Natural killer cell treated with Interleukin-12 subunit alpha and Interleukin-12 subunit beta and Interleukin-15 and Interleukin-18, amount 100 ng/mL, for 72 hours (primary cell): Measurements from ENCODE around the gene TLK2. TPM values are rescaled to one million over a fixed set of nuclear protein-coding genes. Genes with fewer than 3 reads are reported as not detected.
A peak's percentile ranks its signal among the peaks of the same experiment; 100 is the strongest.
"Not testable (repeated sequence)": the region's sequence is repeated elsewhere in the genome, so short reads cannot be mapped to it uniquely, and the experiment has no call there.

ENCODE experiments used
- ATAC-seq, 2 donors: fragments of 150-1000 bp; cut with Tn5 transposase in 1 of 2; sonication (Bioruptor Pico), chemical (Tn5 transposase) in 1 of 2; 2 replicates each; pipeline ENCODE4 v1.10.0; 2021
- DNase-seq: peaks from one replicate; pipeline ENCODE4 v3.0.0; 2022; ENCODE audit warnings: low spot score
- H3K27ac Mint-ChIP-seq, 2 donors: 1 replicate in 1 of 2; 2 replicates in 1 of 2; pipeline ENCODE4 v1.8.0; 2022; ENCODE audit warnings: mixed read lengths in 2 of 2, mild to moderate bottlenecking in 1 of 2, moderate library complexity in 1 of 2
- H3K27me3 Mint-ChIP-seq, 2 donors: 1 replicate in 1 of 2; 2 replicates in 1 of 2; pipeline ENCODE4 v1.8.0; 2022; ENCODE audit warnings: mixed read lengths in 2 of 2
- H3K36me3 Mint-ChIP-seq: one replicate; pipeline ENCODE4 v1.8.0; 2022; ENCODE audit warnings: mixed read lengths
- H3K4me1 Mint-ChIP-seq, 2 donors: 1 replicate in 1 of 2; 2 replicates in 1 of 2; pipeline ENCODE4 v1.8.0; 2022; ENCODE audit warnings: low read depth in 2 of 2, mixed read lengths in 2 of 2, mild to moderate bottlenecking in 1 of 2
- H3K4me3 Mint-ChIP-seq: one replicate; pipeline ENCODE4 v1.8.0; 2022; ENCODE audit warnings: mixed read lengths
- H3K9me3 Mint-ChIP-seq: 2 replicates; pipeline ENCODE4 v1.8.0; 2022; ENCODE audit warnings: mixed read lengths
- total RNA-seq, 2 donors: library from RNA; stranded (reverse); gene quantifications; one replicate each; pipeline ENCODE4 v1.2.3, GENCODE V29; 2022

The TLK2 gene
- total RNA-seq, 2 donors from 2014 or later: 51.4 to 58.7 TPM

- H3K4me1 Mint-ChIP-seq, H3K27me3 Mint-ChIP-seq, H3K9me3 Mint-ChIP-seq, H3K27ac Mint-ChIP-seq, H3K4me3 Mint-ChIP-seq, DNase-seq, H3K36me3 Mint-ChIP-seq, ATAC-seq: not testable (repeated sequence)
Observed at GRCh38 chr17:62471380-62471880, 7.2 kb upstream of the TLK2 start.

GRCh38 chr17:62473030-62473982 is 5.3 kb upstream of the TLK2 start:
- H3K36me3 Mint-ChIP-seq, H3K27me3 Mint-ChIP-seq, DNase-seq, H3K4me3 Mint-ChIP-seq, H3K4me1 Mint-ChIP-seq, ATAC-seq, H3K27ac Mint-ChIP-seq, H3K9me3 Mint-ChIP-seq: not testable (repeated sequence)

- not testable (repeated sequence) for H3K27me3 Mint-ChIP-seq, H3K9me3 Mint-ChIP-seq, H3K36me3 Mint-ChIP-seq, DNase-seq, ATAC-seq
- H3K4me3 Mint-ChIP-seq: peak overlapping the region; percentile 86
- H3K4me1 Mint-ChIP-seq: peaks cover 17 to 22% of the 10 kb centered on the region in 2 donors
- H3K27ac Mint-ChIP-seq: peak overlapping the region; percentile 65 to 72
Observed at GRCh38 chr17:62477111-62477510, 1.5 kb upstream of the TLK2 start.

DNA sequence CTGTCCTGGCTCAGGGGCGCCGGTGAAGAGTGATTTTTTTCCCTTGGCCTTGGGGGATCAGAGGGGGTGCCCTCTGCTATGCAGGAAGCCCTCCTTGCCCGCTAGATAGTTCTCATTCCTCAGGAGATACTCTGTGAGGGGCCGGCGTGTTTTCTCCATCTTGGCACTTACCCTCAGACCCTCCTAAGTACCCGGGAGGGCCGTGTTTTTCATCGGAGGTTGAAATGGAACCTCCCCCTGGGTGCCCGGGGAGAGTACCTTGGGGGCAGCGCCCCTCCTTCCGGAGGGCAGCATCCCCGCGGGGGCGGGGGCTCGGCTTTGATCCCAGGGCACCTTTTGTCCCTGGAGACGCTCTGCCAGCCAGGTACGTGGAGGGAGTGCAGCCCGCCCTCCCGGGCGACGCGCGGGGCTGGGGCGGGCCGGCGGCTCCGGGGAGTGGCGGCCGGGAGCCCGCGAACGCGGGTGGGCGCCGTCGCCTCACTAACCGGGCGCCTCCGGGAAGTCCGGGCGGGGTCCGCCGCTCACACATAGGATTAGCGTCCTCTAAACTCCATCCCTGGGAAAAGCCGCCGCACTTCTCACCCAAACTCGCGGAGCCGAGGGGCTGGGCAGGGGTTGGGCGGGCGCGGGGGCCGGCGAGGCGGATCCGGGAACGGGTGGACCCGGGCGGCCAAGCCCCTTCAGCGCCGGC is 762 bp upstream of the TLK2 start:
- Mint-ChIP-seq H3K4me1 (peaks cover 19 to 27% of the 10 kb centered on the region in 2 donors), H3K27ac (peak overlapping the region; percentile 65 to 72), H3K4me3 (peak overlapping the region; percentile 86)
- ATAC-seq: peak; percentile 44 to 47
- not testable (repeated sequence) for DNase-seq, H3K36me3 Mint-ChIP-seq, H3K27me3 Mint-ChIP-seq, H3K9me3 Mint-ChIP-seq

DNA sequence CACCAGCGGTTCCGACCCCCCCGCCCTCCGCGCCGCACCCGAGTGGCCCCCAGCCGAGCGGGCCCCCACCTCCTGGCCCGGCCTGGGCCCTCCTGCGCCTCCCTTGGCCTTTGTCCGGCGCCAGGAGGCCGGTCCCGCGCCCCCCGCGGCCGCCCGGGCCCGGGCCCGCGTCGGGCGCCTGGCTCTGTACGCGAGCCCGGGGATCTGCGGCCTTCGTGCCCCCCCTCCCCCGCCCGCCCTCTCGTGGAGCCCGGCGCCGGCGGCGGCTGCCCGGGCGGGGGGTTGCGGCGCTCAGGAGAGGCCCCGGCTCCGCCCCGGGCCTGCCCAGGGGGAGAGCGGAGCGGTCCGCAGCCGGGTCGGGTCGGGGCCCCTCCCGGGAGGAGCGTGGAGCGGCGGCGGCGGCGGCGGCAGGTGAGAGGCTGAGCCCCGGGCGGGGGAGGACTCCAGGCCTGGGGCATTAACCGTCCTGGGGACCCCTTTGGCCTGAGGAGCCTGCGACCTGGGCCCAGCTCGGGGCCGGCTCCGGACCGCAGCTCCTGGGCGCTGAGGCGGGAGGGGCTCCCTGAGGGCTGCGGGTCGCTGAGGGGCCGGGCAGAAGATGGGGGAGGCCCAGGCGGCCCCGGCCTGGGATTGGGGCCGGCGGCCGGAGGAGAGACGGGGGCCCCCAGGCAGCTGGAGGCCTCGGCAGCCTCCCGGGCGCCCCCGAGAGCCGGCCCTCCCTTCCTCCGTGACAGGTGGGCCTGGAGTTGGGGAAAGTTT is 434 bp downstream of the TLK2 start:
- Mint-ChIP-seq H3K27ac (peak overlapping the region; percentile 89 to 96), H3K4me3 (peak overlapping the region; percentile 96), H3K4me1 (peaks cover 19 to 27% of the 10 kb centered on the region in 2 donors)
- peak; percentile 61 to 75 for ATAC-seq
- not testable (repeated sequence) for H3K36me3 Mint-ChIP-seq, H3K9me3 Mint-ChIP-seq, H3K27me3 Mint-ChIP-seq
- peak; percentile 65 for DNase-seq

GRCh38 chr17:62479639-62480258 is 1.1 kb downstream of the TLK2 start:
- H3K36me3 Mint-ChIP-seq, H3K9me3 Mint-ChIP-seq, ATAC-seq, H3K27me3 Mint-ChIP-seq, DNase-seq: not testable (repeated sequence)
- Mint-ChIP-seq H3K4me1 (peaks cover 19 to 27% of the 10 kb centered on the region in 2 donors), H3K4me3 (peak overlapping the region; percentile 96), H3K27ac (peak overlapping the region; percentile 89 to 96)

DNA sequence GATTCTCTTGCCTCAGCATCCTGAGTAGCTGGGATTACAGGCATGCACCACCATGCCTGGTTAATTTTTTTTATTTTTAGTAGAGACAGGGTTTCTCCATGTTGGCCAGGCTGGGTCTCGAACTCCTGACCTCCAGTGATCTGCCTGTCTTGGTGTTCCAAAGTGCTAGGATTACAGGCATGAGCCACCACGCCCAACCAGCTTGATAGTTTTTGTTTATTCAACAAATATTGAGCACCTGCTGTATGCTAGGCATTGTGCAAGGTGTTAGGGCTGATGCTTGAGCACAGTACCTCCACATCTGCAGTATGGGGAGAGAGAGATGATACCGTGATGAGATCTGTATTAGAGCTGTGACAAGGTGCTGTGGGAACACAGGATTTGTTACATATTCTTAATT is 3.9 kb downstream of the TLK2 start:
- H3K27me3 Mint-ChIP-seq, H3K36me3 Mint-ChIP-seq, H3K9me3 Mint-ChIP-seq, DNase-seq, H3K27ac Mint-ChIP-seq, ATAC-seq, H3K4me3 Mint-ChIP-seq: not testable (repeated sequence)
- H3K4me1 Mint-ChIP-seq: peaks cover 19 to 26% of the 10 kb centered on the region in 2 donors

DNA sequence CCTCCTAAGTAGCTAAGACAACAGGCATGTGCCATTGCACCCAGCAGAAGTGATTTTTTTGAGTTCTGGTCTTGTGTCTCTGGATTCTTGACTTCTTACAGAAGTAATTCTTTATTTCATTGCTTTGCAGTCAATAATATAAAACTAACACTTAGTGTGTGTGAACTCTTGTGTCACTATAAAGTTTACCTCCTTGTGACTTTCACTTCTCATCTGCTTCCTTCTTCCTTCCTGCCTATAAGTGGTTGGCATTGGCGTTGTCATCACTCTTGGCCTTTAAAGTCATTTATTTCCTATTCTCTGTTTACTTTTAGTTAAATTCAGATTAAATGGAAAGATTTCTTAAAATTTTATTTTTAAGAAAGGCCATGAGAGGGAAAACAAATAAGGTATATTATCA is 12.4 kb downstream of the TLK2 start:
- not testable (repeated sequence) for H3K9me3 Mint-ChIP-seq, H3K27me3 Mint-ChIP-seq, DNase-seq, H3K36me3 Mint-ChIP-seq, H3K4me3 Mint-ChIP-seq
- Mint-ChIP-seq H3K4me1 (peaks cover 10 to 12% of the 10 kb centered on the region in 2 donors), H3K27ac (peak overlapping the region in 1 of 2 donors; percentile 76)
- peak; percentile 58 to 67 for ATAC-seq

DNA sequence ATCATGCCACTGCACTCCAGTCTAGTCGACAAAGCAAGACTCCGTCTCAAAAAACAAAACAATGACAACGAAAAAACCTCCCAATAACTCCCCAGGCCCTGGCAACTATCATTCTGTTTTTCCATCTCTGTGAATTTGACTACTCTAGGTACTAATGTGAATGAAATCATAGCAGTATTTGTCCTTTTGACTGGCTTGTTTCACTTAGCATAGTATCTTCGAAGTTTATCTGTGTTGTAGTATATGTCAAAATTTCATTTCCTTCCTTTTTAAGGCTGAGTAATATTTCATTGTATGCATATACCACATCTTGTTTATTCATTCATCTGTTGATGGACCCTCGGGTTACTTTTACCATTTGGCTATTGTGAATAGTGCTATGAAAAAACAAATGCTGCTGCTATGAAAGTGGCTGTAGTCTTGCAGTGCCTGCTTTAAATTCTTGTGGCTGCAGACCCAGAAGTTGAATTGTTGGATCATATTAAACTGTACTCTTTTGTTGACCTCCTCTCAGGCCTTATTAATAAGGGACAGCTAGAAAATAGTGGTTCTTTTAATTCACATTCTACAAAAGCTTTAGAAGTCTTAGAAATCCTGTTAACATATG is 14.5 kb downstream of the TLK2 start:
- not testable (repeated sequence) for H3K4me3 Mint-ChIP-seq, H3K27me3 Mint-ChIP-seq

DNA sequence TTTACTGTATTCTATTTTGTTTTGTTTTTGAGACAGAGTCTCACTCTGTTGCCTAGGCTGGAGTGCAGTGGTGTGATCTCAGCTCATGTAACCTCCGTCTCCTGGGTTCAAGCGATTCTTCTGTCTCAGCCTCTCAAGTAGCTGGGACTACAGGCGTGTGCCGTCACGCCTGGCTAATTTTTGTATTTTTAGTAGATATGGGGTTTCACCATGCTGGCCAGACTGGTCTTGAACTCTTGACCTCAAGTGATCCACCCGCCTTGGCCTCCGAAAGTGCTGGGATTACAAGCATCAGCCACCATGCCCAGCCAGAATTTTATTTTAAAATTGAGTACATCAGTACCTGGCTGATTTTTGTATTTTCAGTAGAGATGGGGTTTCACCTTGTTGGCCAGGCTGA is 15.4 kb downstream of the TLK2 start:
- H3K36me3 Mint-ChIP-seq, ATAC-seq, DNase-seq, H3K27me3 Mint-ChIP-seq, H3K4me3 Mint-ChIP-seq, H3K9me3 Mint-ChIP-seq, H3K4me1 Mint-ChIP-seq, H3K27ac Mint-ChIP-seq: not testable (repeated sequence)

More for the DNA sequence above, 14.5 kb downstream of the TLK2 start:
- H3K36me3 Mint-ChIP-seq, H3K27ac Mint-ChIP-seq, DNase-seq, ATAC-seq, H3K4me1 Mint-ChIP-seq, H3K9me3 Mint-ChIP-seq: not testable (repeated sequence)

- not testable (repeated sequence) for H3K4me3 Mint-ChIP-seq, ATAC-seq, DNase-seq, H3K36me3 Mint-ChIP-seq, H3K9me3 Mint-ChIP-seq, H3K4me1 Mint-ChIP-seq, H3K27ac Mint-ChIP-seq, H3K27me3 Mint-ChIP-seq
Observed at GRCh38 chr17:62496344-62496743, 17.7 kb downstream of the TLK2 start.

DNA sequence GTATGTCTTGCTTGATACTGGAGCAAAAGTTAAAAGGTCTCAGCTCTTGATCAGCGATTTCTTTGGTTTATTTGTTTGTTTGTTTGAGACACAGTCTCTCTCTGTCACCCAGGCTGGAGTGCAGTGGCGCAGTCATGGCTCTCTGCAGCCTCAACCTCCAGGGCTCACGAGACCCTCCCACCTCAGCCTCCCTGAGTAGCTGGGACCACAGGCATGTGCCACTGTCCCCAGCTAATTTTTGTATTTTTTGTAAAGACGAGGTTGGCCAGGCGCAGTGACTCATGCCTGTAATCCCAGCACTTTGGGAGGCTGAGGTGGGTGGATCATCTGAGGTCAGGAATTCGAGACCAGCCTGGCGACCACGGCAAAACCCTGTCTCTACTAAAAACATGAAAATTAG is 20.2 kb downstream of the TLK2 start:
- not testable (repeated sequence) for H3K27ac Mint-ChIP-seq, H3K4me3 Mint-ChIP-seq, H3K4me1 Mint-ChIP-seq, H3K9me3 Mint-ChIP-seq, H3K36me3 Mint-ChIP-seq, DNase-seq, ATAC-seq, H3K27me3 Mint-ChIP-seq

- H3K27ac Mint-ChIP-seq, H3K36me3 Mint-ChIP-seq, H3K4me3 Mint-ChIP-seq, H3K9me3 Mint-ChIP-seq, H3K4me1 Mint-ChIP-seq, ATAC-seq, DNase-seq, H3K27me3 Mint-ChIP-seq: not testable (repeated sequence)
Observed at GRCh38 chr17:62500463-62500862, 21.8 kb downstream of the TLK2 start.
